H9 (cell line): ENCODE measurements around the gene CDH7. TPM values are rescaled to one million over a fixed set of nuclear protein-coding genes. Genes with fewer than 3 reads are reported as not detected.

Experiments
- DNase-seq: peaks from one replicate; pipeline ENCODE4 v3.0.0-alpha.2; 2017
- H2AFZ ChIP-seq: one replicate; pipeline ENCODE4 v1.6.1; 2013; ENCODE audit warnings: mild to moderate bottlenecking, low read length, control low read depth, moderate library complexity
- H2AK5ac ChIP-seq: 2 replicates; pipeline ENCODE4 v1.6.1; 2013; ENCODE audit warnings: low read length, control low read depth, mixed read lengths; ENCODE audit not compliant: insufficient read length
- H2BK120ac ChIP-seq: one replicate; pipeline ENCODE4 v1.6.1; 2013; ENCODE audit warnings: low read depth, mild to moderate bottlenecking, low read length, control low read depth, inconsistent platforms; ENCODE audit not compliant: poor library complexity, severe bottlenecking
- H2BK12ac ChIP-seq: 2 replicates; pipeline ENCODE4 v1.6.1; 2013; ENCODE audit warnings: low read length, control low read depth, mixed read lengths, low read depth; ENCODE audit not compliant: insufficient read length
- H2BK15ac ChIP-seq: 2 replicates; pipeline ENCODE4 v1.6.1; 2013; ENCODE audit warnings: low read depth, low read length, control low read depth
- H2BK20ac ChIP-seq: one replicate; pipeline ENCODE4 v1.6.1; 2013; ENCODE audit warnings: low read depth, mild to moderate bottlenecking, low read length, control low read depth, inconsistent platforms; ENCODE audit not compliant: poor library complexity, severe bottlenecking
- H2BK5ac ChIP-seq: 2 replicates; pipeline ENCODE4 v1.6.1; 2013; ENCODE audit warnings: low read length, control low read depth, mixed read lengths; ENCODE audit not compliant: insufficient read length
- H3K14ac ChIP-seq: 2 replicates; pipeline ENCODE4 v1.6.1; 2013; ENCODE audit warnings: low read length, control low read depth; ENCODE audit not compliant: insufficient read depth
- H3K18ac ChIP-seq: 2 replicates; pipeline ENCODE4 v1.6.1; 2013; ENCODE audit warnings: low read depth, mild to moderate bottlenecking, mixed read lengths, low read length, control low read depth; ENCODE audit not compliant: insufficient read length
- H3K23ac ChIP-seq: 2 replicates; pipeline ENCODE4 v1.6.1; 2013; ENCODE audit warnings: low read length, control low read depth, mixed read lengths, low read depth; ENCODE audit not compliant: insufficient read length
- H3K23me2 ChIP-seq: 2 replicates; pipeline ENCODE4 v1.6.1; 2013; ENCODE audit warnings: low read depth, mild to moderate bottlenecking, mixed read lengths, low read length, control low read depth; ENCODE audit not compliant: insufficient read length, poor library complexity, severe bottlenecking
- H3K27ac ChIP-seq: 2 replicates; pipeline ENCODE4 v1.5.1; 2013; ENCODE audit warnings: low read length, control low read depth, mixed read lengths, low read depth; ENCODE audit not compliant: insufficient read length
- H3K27me3 ChIP-seq: 2 replicates; pipeline ENCODE4 v1.6.1; 2013; ENCODE audit warnings: low read length, control low read depth, inconsistent platforms; ENCODE audit not compliant: insufficient read depth
- H3K4ac ChIP-seq: 2 replicates; pipeline ENCODE4 v1.6.1; 2013; ENCODE audit warnings: low read depth, mild to moderate bottlenecking, control low read depth, inconsistent platforms, low read length, moderate library complexity
- H3K4me1 ChIP-seq: 2 replicates; pipeline ENCODE4 v1.6.1; 2013; ENCODE audit warnings: low read length, control low read depth, inconsistent platforms; ENCODE audit not compliant: insufficient read depth
- H3K4me2 ChIP-seq: 2 replicates; pipeline ENCODE4 v1.6.1; 2013; ENCODE audit warnings: low read length, control low read depth, mixed read lengths; ENCODE audit not compliant: insufficient read length, insufficient read depth
- H3K56ac ChIP-seq: 2 replicates; pipeline ENCODE4 v1.6.1; 2013; ENCODE audit warnings: low read depth, mild to moderate bottlenecking, mixed read lengths, low read length, control low read depth; ENCODE audit not compliant: insufficient read length
- H3K79me1 ChIP-seq: 2 replicates; pipeline ENCODE4 v1.6.1; 2013; ENCODE audit warnings: low read depth, mild to moderate bottlenecking, moderate library complexity, low read length, control low read depth, inconsistent platforms; ENCODE audit not compliant: insufficient read depth, poor library complexity, severe bottlenecking
- H3K79me2 ChIP-seq: 2 replicates; pipeline ENCODE4 v1.6.1; 2013; ENCODE audit warnings: low read length, control low read depth, inconsistent platforms; ENCODE audit not compliant: insufficient read depth
- H3K9ac ChIP-seq: 2 replicates; pipeline ENCODE4 v1.6.1; 2013; ENCODE audit warnings: low read length, control low read depth, mixed read lengths; ENCODE audit not compliant: insufficient read length; ENCODE audit errors: extremely low read depth
- H3K9me3 ChIP-seq: one replicate; pipeline ENCODE4 v1.6.1; 2013; ENCODE audit warnings: low read depth, low read length, inconsistent platforms; ENCODE audit not compliant: control insufficient read depth
- H3T11ph ChIP-seq: one replicate; pipeline ENCODE4 v1.6.1; 2013; ENCODE audit warnings: mild to moderate bottlenecking, low read length, control low read depth, inconsistent platforms
- H4K20me1 ChIP-seq: one replicate; pipeline ENCODE4 v1.6.1; 2013; ENCODE audit not compliant: control insufficient read depth, insufficient read length, insufficient read depth
- H4K5ac ChIP-seq: 2 replicates; pipeline ENCODE4 v1.6.1; 2013; ENCODE audit warnings: low read depth, mild to moderate bottlenecking, mixed read lengths, low read length, control low read depth; ENCODE audit not compliant: insufficient read length
- H4K8ac ChIP-seq: replicated peaks from 2 replicates; pipeline ENCODE4 v1.6.1; 2013; ENCODE audit warnings: low read length, control low read depth, mixed read lengths, low read depth; ENCODE audit not compliant: insufficient read length
- H4K91ac ChIP-seq: 2 replicates; pipeline ENCODE4 v1.6.1; 2013; ENCODE audit warnings: low read depth, mild to moderate bottlenecking, moderate library complexity, mixed read lengths, low read length, control low read depth; ENCODE audit not compliant: insufficient read length
- H3K27ac Mint-ChIP-seq, 3 experiments: 2 replicates in 2 of 3; 3 replicates in 1 of 3; pipeline ENCODE4 v1.8.0; 2020 to 2021; ENCODE audit warnings: mixed read lengths in 3 of 3, mild to moderate bottlenecking in 1 of 3, moderate library complexity in 1 of 3
- H3K27me3 Mint-ChIP-seq: 2 replicates; pipeline ENCODE4 v1.8.0; 2021; ENCODE audit warnings: low read depth, mild to moderate bottlenecking, moderate library complexity, mixed read lengths
- H3K36me3 Mint-ChIP-seq, 3 experiments: 2 replicates in 2 of 3; 3 replicates in 1 of 3; pipeline ENCODE4 v1.8.0; 2020 to 2021; ENCODE audit warnings: low read depth in 3 of 3, mixed read lengths in 3 of 3; ENCODE audit not compliant: insufficient read depth in 1 of 3
- H3K4me1 Mint-ChIP-seq, 2 experiments: 2 replicates each; pipeline ENCODE4 v1.8.0; 2020; ENCODE audit warnings: mixed read lengths in 2 of 2
- H3K4me3 Mint-ChIP-seq, 2 experiments: 2 replicates in 1 of 2; 3 replicates in 1 of 2; pipeline ENCODE4 v1.8.0; 2020 to 2021; ENCODE audit warnings: mild to moderate bottlenecking in 2 of 2, mixed read lengths in 2 of 2, moderate library complexity in 1 of 2
- H3K9me3 Mint-ChIP-seq, 2 experiments: 2 replicates in 1 of 2; 3 replicates in 1 of 2; pipeline ENCODE4 v1.8.0; 2020; ENCODE audit warnings: mild to moderate bottlenecking in 2 of 2, mixed read lengths in 2 of 2, moderate library complexity in 1 of 2
- CTCF ChIP-seq: fragments of 200-600 bp; sonication (generic); conservative IDR thresholded peaks from 3 replicates; pipeline ENCODE4 v1.8.0; 2021; ENCODE audit warnings: antibody characterized with exemption, mild to moderate bottlenecking
- WGBS: extraction: QIAGEN DNeasy Blood & Tissue Kit; methylation state at CpG from one replicate; pipeline ENCODE4 v1.1.7; 2013; ENCODE audit warnings: missing lambda C conversion rate, low lambda C conversion rate, mixed read lengths; ENCODE audit not compliant: insufficient read length; ENCODE audit errors: extremely low coverage; 5-methylcytosine and 5-hydroxymethylcytosine counted together
- total RNA-seq: library from RNA; stranded (reverse); gene quantifications from 2 replicates; pipeline ENCODE4 v1.2.1, GENCODE V29; 2021

CDH7 gene
- total RNA-seq, 1 experiment from 2014 or later: 0.13 TPM

- H3K18ac ChIP-seq: no peak overlapping the region
- no peak overlapping the region for H3K27ac ChIP-seq
- no peak overlapping the region for H3K4me2 ChIP-seq
- no peak for TF ChIP-seq CTCF
- no peaks in the 10 kb centered on the region for H3K4me1 ChIP-seq
- H2AFZ ChIP-seq: no peak overlapping the region
- no peaks in the 10 kb centered on the region for H3K27me3 ChIP-seq
- H4K8ac ChIP-seq: no peak overlapping the region
- H3K79me2 ChIP-seq: no peaks in the 10 kb centered on the region
- H3K9ac ChIP-seq: no peak overlapping the region
- H4K20me1 ChIP-seq: no peaks in the 10 kb centered on the region
- no peak for DNase-seq
- H3K23me2 ChIP-seq: no peaks in the 10 kb centered on the region
- no peak overlapping the region for H2AK5ac ChIP-seq
- peaks cover 3% of the 10 kb centered on the region for H3K27me3 Mint-ChIP-seq
- H3K14ac ChIP-seq: no peak overlapping the region
- no peak overlapping the region for H2BK15ac ChIP-seq
- no peak overlapping the region for H3K23ac ChIP-seq
- no peak overlapping the region for H3T11ph ChIP-seq
- no peaks in the 10 kb centered on the region for H3K36me3 Mint-ChIP-seq
- H3K4me1 Mint-ChIP-seq: no peaks in the 10 kb centered on the region
- no peak overlapping the region for H3K56ac ChIP-seq
- H2BK5ac ChIP-seq: no peak overlapping the region
- H3K9me3 ChIP-seq: no peaks in the 10 kb centered on the region
- no peak overlapping the region for H3K27ac Mint-ChIP-seq
- no peak overlapping the region for H2BK120ac ChIP-seq
- no peak overlapping the region for H2BK12ac ChIP-seq
- no peaks in the 10 kb centered on the region for H3K9me3 Mint-ChIP-seq
- no peak overlapping the region for H2BK20ac ChIP-seq
- H4K91ac ChIP-seq: no peak overlapping the region
- H3K4ac ChIP-seq: no peak overlapping the region
- no peak overlapping the region for H3K4me3 Mint-ChIP-seq
- no CpG with 5 or more reads among the region's 4 CpGs for WGBS
- no peak overlapping the region for H4K5ac ChIP-seq
- H3K79me1 ChIP-seq: no peaks in the 10 kb centered on the region
These were observed 40.9 kb downstream of the CDH7 start for GRCh38 chr18:65791719-65792118.
